Measurements from ENCODE around the gene TNNI3. TPM values are rescaled to one million over a fixed set of nuclear protein-coding genes. Genes with fewer than 3 reads are reported as not detected.

The TNNI3 gene
- total RNA-seq, 2 donors from 2014 or later: 9.8 to 14.2 TPM

DNA sequence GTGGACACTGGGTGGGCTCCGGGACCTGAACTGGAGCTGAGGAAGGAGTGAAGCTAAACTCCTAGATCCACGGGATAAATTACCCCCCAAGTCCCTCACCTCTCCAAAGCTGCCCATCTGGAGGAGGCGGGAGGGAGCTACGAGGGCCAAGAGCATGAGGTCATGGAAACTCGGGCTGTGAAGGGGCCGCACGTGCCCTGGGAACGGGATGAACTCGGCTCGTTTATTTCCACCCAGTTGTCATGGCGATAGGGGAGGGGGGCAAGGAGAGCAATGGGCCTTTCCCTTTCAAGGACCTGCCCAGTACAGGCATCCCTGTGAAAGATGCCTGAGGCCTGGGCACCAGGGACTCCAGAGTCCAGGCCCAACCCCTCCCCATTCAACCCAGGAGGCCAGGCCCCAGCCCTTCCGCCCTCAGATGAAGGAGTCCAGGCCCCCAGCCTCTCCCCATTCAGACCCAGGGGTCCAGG lies 43.9 kb downstream of the TNNI3 start:
- H3K9me3 ChIP-seq (ENCODE audit: control insufficient read depth, low read length): no peaks in the 10 kb centered on the region
- TF ChIP-seq, protein P1, sequence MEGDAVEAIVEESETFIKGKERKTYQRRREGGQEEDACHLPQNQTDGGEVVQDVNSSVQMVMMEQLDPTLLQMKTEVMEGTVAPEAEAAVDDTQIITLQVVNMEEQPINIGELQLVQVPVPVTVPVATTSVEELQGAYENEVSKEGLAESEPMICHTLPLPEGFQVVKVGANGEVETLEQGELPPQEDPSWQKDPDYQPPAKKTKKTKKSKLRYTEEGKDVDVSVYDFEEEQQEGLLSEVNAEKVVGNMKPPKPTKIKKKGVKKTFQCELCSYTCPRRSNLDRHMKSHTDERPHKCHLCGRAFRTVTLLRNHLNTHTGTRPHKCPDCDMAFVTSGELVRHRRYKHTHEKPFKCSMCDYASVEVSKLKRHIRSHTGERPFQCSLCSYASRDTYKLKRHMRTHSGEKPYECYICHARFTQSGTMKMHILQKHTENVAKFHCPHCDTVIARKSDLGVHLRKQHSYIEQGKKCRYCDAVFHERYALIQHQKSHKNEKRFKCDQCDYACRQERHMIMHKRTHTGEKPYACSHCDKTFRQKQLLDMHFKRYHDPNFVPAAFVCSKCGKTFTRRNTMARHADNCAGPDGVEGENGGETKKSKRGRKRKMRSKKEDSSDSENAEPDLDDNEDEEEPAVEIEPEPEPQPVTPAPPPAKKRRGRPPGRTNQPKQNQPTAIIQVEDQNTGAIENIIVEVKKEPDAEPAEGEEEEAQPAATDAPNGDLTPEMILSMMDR (conservative IDR thresholded peaks at IDR 0.05): no peak
- no peaks in the 10 kb centered on the region for H3K27me3 Mint-ChIP-seq (ENCODE audit: insufficient read depth)
- peaks cover 6% of the 10 kb centered on the region for H3K36me3 ChIP-seq (ENCODE audit: control insufficient read depth, insufficient read depth, low read length)
- H3K27ac ChIP-seq (ENCODE audit: low read depth, low read length): peak overlapping the region; percentile 82
- peak overlapping the region; percentile 79 for H3K27ac Mint-ChIP-seq
- no peaks in the 10 kb centered on the region for H3K27me3 ChIP-seq (ENCODE audit: control insufficient read depth, insufficient read depth, low read length, poor library complexity, severe bottlenecking)
- H3K36me3 Mint-ChIP-seq (ENCODE audit: low read depth): peaks cover 13% of the 10 kb centered on the region
- peak overlapping the region; percentile 22 for H3K9ac ChIP-seq (ENCODE audit: extremely low read depth, low read length, poor library complexity, severe bottlenecking)
- H3K4me3 ChIP-seq (ENCODE audit: low read length): no peak overlapping the region
- H3K4me1 ChIP-seq (ENCODE audit: control insufficient read depth, insufficient read depth, low read length): no peaks in the 10 kb centered on the region
- H3K9me3 Mint-ChIP-seq: no peaks in the 10 kb centered on the region
- H3K4me1 Mint-ChIP-seq: peaks cover 18% of the 10 kb centered on the region
- peak; percentile 89 for DNase-seq
- H3K4me3 Mint-ChIP-seq: no peak overlapping the region
- WGBS, 2 experiments (ENCODE audit: insufficient coverage in 1 of 2, insufficient read length in 1 of 2): 47 to 72% methylated on average over 5 to 12 of the region's 12 CpGs

DNA sequence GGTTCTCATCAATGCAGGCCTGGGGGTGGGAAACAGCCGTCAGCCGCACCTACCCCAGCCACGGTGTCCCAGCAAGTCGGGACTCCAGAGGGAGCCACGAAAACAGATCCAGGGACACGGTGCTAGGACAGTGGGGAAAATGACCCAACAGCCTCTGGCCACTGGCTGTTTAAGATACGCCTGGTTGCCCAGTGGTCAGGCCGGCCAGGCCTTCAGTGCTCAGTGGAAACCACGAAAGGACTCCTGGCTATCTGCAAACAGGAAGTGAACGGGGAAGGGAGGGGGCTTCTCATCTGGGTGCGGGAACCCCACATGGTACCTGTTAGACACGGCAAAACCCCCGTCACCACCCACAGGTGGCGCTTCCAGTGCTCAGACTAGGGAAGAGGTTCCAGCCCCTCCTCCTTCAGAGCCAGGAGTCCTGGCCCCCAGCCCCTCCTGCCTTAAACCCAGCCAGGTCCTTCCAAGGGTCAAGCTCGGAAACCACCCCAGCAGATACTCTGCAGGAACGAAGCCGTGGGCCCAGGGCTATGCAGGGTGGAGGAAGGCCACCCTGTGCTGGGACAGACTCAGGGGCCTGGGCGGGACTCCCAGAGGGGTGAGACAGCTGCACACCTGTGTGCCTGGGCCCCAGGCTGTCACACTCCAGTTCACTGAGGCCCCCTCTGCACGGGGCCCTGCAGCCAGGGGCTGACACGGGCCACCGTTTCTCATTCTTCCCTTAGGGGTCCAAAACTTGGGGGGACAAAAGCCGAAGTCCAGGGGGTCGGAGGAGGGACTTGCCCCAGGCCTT lies 44.6 kb downstream of the TNNI3 start:
- DNase-seq: peak; percentile 70
- no peak overlapping the region for H3K4me3 ChIP-seq (ENCODE audit: low read length)
- no peaks in the 10 kb centered on the region for H3K4me1 ChIP-seq (ENCODE audit: control insufficient read depth, insufficient read depth, low read length)
- 92 to 95% methylated on average over 9 to 23 of the region's 23 CpGs for WGBS, 2 experiments (ENCODE audit: insufficient coverage in 1 of 2, insufficient read length in 1 of 2)
- H3K4me1 Mint-ChIP-seq: peaks cover 18% of the 10 kb centered on the region
- H3K27ac Mint-ChIP-seq: peak overlapping the region; percentile 79
- peak overlapping the region; percentile 82 for H3K27ac ChIP-seq (ENCODE audit: low read depth, low read length)
- H3K9ac ChIP-seq (ENCODE audit: extremely low read depth, low read length, poor library complexity, severe bottlenecking): peak overlapping the region; percentile 22
- H3K27me3 Mint-ChIP-seq (ENCODE audit: insufficient read depth): no peaks in the 10 kb centered on the region
- H3K4me3 Mint-ChIP-seq: no peak overlapping the region
- H3K27me3 ChIP-seq (ENCODE audit: control insufficient read depth, insufficient read depth, low read length, poor library complexity, severe bottlenecking): no peaks in the 10 kb centered on the region
- peaks cover 16% of the 10 kb centered on the region for H3K36me3 Mint-ChIP-seq (ENCODE audit: low read depth)
- no peaks in the 10 kb centered on the region for H3K9me3 Mint-ChIP-seq
- TF ChIP-seq, protein P1 (conservative IDR thresholded peaks at IDR 0.05): peak; percentile 54
- H3K9me3 ChIP-seq (ENCODE audit: control insufficient read depth, low read length): no peaks in the 10 kb centered on the region
- H3K36me3 ChIP-seq (ENCODE audit: control insufficient read depth, insufficient read depth, low read length): peaks cover 8% of the 10 kb centered on the region

DNA sequence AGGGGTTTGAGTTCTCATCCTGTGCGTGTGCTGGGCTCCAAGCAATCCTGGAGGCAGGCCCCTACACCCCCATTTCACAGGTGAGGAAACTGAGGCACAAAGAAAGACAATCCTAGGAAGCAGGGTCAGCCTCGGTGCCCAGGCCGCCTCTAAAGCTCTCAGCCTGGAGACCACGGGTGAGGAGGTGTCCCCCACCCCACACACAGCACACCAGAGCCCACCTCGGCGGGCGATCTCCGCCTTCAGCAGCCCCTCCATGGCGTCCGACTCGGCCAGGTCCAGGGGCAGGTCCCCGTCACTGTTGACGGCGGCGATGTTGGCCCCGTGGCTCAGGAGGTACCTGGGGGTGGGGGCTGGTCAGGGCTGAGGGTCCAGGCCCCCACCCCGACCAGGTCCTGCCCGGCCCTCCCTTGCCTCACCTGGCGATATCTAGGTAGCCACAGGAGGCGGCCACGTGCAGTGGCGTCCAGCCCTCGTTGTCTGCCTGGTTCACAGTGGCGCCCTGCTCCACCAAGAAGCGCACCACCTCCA lies 45.2 kb downstream of the TNNI3 start:
- DNase-seq: no peak
- Histone ChIP-seq H3K27ac (ENCODE audit: low read depth, low read length) (no peak overlapping the region), H3K27me3 (ENCODE audit: control insufficient read depth, insufficient read depth, low read length, poor library complexity, severe bottlenecking) (no peaks in the 10 kb centered on the region), H3K9ac (ENCODE audit: extremely low read depth, low read length, poor library complexity, severe bottlenecking) (no peak overlapping the region), H3K4me1 (ENCODE audit: control insufficient read depth, insufficient read depth, low read length) (no peaks in the 10 kb centered on the region), H3K4me3 (ENCODE audit: low read length) (no peak overlapping the region), H3K9me3 (ENCODE audit: control insufficient read depth, low read length) (no peaks in the 10 kb centered on the region), H3K36me3 (ENCODE audit: control insufficient read depth, insufficient read depth, low read length) (peaks cover 8% of the 10 kb centered on the region)
- Mint-ChIP-seq H3K4me3 (no peak overlapping the region), H3K4me1 (peaks cover 18% of the 10 kb centered on the region), H3K27ac (no peak overlapping the region), H3K27me3 (ENCODE audit: insufficient read depth) (no peaks in the 10 kb centered on the region), H3K9me3 (no peaks in the 10 kb centered on the region), H3K36me3 (ENCODE audit: low read depth) (peaks cover 18% of the 10 kb centered on the region)
- TF ChIP-seq, protein P1 (conservative IDR thresholded peaks at IDR 0.05): no peak
- 93 to 97% methylated on average over 16 to 25 of the region's 25 CpGs for WGBS, 2 experiments (ENCODE audit: insufficient coverage in 1 of 2, insufficient read length in 1 of 2)

All from endodermal cell (in vitro differentiated cells).